Cortex of kidney (tissue), 1 donor: ENCODE measurements around the gene LYPD3.

Experiments
- DNase-seq: peaks from one replicate; lab custom pipeline; 2025; lab: John Stamatoyannopoulos, UW

The LYPD3 gene

DNA sequence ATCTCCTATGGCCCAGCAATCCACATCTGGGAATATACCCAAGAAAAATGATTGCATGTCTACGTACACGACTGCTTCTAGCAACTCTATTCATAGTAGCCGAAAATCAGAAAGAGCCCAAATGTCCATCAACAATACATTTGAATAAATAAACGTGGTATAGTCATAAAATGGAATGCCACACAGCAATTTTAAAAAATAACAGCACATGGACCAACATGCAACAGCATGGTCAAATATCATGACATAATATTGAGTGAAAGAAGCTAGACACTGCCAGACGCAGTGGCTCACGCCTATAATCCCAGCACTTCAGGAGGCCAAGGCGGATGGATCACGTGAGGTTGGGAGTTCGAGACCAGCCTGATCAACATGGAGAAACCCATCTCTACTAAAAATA lies 34.4 kb downstream of the LYPD3 start:
- no peak for DNase-seq

DNA sequence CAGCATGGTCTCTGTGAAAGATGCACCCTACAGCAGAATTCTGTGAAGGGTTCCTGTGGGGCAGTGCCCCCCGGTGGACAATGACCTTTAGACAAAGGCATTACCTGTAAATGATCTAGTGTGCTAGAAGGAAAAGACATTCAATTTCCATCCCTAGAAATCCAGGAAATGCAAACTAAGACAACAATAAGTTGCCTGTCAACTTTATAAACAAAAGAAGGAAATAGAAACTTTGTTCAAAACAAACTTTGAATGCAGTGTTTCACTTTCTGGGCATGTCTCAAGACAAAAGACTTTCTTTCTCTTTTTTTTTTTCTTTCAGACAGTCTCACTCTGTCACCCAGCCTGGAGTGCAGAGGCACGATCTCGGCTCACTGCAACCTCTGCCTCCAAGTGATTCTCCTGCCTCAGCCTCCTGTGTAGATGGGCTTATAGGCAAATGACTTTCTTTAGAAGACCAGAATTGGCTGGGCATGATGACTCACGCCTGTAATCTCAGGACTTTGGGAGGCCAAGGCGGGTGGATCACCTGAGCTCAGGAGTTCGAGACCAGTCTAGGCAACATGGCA lies 35.2 kb downstream of the LYPD3 start:
- no peak for DNase-seq

DNA sequence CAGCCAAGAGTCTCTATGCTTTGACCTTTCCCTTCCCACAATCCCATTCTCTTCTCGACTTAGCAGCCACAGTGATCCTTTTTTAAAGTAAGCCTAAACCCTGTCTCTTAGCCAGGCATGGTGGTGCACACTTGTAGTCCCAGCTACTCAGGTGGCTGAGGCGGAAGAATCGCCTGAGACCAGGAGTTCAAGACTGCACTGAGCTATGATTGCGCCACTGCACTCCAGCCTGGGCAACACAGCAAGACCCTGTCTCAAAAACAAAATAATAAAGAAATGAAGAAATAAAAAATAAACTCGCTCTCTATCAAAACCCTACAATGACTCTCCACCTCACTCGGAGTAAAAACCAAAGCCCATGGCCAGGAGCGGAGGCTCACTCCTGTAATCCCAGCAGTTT lies 36.0 kb downstream of the LYPD3 start:
- DNase-seq: no peak

DNA sequence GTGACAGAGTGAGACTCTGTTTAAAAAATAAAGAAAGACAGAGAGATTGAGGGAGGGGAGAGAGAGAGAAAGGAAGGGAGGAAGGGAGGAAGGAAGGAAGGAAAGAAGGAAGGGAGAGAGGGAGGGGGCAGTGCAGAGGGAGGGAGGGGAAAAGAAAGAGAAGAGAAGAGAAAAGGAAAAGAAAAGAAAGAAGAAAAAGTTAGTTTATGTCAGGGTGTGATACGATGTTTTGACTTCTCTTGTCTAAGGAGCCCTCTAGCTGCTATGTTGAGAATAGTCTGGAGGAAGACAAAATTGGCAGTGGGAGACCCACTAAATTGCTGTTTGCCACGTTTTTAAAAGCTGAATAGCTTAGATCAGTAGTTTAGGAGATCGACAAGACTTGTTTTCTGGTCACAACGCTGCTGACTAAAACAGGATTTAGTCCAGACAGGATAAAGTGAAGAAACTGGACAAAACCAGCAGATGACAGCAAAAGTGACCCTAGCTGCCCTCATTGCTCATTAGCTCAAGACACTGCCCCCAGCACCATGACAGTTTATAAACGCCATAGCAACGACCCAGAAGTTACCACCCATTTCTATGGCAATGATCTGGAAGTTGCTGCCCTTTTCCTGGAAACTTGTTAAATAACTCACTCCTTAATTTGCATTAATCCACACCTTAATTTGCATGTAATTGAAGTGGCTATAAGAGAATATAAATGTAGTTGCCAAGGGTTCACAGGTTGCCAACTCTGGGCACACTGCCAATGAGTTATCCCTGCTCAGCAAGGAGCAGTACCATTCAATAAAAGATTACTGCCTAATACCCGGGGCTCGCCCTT lies 39.6 kb downstream of the LYPD3 start:
- no peak for DNase-seq

DNA sequence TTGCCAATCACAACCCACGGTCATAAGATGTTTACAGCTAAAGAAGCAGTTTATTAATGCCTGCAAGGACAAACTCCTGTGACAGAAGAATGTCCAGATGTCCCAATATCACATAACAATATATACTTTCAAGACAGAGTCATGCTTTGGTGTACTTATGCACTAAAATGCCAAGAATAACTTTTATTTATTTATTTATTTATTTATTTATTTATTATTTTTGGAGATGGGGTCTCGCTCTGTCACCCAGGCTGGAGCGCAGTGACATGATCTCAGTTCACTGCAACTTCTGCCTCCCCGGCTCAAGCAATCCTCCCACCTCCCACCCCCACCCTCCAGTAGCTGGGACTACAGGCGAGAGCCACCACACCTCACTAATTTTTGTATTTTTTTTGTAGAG lies 41.6 kb downstream of the LYPD3 start:
- DNase-seq: no peak

DNA sequence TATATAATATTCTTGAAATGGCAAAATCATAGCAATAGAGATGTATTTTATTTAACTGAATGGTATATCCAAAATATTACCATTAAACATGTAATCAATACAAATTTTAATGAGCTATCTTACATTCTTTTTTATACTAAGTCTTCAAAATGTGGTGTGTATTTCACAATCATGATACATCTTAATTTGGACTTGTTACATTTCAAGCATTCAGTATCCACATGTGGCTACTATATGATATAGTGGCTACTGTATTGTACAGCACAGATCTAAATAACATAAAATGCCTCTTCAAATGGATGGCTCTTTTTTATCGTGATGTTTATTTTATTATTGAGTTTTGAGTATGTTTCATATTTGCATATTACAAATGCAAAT lies 42.7 kb downstream of the LYPD3 start:
- no peak for DNase-seq

DNA sequence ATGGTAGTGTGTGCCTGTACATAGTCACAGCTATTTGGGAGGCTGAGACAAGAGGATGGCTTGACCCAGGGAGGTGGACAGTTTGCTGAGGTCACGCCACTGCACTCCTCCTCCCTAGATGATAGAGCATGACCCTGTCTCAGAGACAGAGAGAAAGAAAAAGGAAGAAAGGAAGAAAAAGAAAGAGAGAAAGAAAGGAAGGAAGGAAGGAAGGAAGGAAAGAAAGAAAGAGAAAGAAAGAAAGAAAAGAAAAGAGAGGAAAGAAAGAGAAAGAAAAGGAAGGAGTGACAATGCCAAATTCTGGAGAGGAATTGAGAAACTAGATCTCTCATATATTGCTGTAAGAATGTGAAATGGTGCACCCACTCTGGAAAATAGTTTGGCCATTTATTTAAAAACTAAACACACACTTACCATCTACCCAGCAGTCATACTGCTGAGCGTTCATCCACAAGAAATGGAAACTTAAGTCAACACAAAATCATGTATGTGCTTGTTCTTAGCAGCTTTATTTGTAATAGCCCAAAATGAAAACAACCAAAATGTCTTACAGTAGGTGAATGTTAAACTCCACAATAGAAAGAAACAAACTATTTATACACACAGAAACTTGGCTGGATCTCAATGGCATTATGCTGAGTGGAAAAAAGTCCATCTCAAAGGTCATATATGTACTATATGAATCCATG lies 43.3 kb downstream of the LYPD3 start:
- DNase-seq: no peak

DNA sequence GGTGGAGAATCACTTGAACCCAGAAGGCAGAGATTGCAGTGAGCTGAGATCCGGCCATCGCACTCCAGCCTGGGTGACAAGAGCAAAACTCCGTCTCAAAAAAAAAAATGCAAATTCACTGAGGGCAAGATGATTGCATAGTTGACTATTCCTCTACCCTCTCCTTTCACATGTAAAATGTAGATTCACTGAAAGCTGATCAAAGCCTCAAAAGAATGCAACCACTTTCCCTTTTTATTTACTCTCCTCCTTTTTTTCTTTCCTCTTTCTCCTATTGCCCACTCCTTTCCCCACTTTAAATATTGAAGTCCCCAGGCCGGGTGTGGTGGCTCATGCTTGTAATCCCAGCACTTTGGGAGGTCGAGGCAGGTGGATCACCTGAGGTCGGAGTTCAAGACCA lies 44.5 kb downstream of the LYPD3 start:
- DNase-seq: no peak

DNA sequence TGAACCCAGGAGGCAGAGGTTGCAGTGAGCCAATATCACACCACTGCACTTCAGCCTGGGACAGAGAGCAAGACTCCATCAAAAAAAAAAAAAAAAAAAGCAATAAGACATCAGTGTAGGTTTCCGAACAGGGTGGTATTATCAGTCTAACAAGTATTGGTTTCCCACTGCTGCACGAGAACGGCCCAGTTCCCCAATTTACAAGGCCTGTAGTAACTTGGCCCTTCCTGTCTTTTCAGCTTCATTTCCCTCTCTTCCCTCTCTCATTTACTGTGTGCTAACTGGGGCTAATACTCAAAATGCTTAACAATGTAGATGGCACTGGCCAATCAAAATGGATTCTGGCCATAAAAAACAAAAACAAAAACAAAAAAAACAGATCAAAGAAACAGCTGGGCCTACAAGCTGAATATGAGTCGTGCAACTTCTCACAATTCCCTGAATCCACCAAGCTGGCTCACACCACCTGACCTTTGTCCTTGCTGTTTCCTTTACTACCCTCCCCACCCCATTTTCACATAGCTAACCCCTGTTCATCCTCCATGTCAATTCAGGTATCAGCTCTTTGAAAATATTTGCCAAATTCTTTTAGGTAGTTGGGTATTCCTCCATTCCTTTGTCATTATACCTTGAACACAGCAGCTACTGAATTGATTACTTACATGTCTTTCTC lies 48.3 kb downstream of the LYPD3 start:
- no peak for DNase-seq

DNA sequence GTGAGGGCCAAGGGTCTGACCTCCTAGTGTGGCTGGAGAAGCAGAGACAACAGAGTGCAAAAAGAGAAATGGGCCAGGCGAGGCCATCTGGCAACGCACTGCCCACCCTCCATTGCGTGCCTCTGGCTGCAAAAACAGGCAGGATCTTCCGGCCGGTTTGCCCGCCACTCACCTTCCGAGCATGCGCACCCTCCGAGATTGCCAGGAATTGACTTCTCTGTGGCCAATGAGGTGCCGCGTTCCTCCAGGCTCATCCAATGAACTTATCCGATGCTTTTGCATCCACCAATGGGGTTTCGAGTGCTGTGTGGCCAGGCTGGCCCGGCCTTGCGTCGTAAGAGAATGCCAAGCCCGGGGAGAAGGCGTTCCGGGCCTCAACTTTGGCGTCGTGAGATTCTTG lies 50.9 kb downstream of the LYPD3 start, which contains the start of gene TEX101:
TEX101 (plus strand) TSS at position 337 of the 400 bp plus-strand sequence. CDS start 1,030 bp downstream, outside the sequence.
- no peak for DNase-seq

DNA sequence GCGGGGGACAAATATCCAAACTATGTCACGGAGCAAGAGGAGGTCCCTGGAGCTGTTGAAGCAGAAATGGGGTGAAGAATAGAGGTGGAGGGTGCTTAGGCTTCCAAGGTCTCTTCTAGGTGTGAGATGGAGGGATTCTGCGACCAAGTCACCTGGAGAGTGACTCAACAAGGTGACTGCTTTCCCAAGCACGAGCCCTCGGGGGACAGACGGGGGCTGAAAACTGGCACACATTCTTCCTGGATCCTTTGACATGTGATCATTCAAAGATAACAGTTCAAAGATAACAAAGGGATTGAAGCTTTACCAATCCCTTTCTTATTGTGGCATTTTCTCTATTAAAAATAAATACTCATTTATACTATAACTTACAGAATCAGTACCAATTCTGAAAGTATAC lies 53.0 kb downstream of the LYPD3 start:
- no peak for DNase-seq
